Fibroblast of skin of left quadriceps (primary cell): ENCODE measurements around the gene ITIH2.
A peak's percentile ranks its signal among the peaks of the same experiment; 100 is the strongest.
"Not testable (repeated sequence)": the region's sequence is repeated elsewhere in the genome, so short reads cannot be mapped to it uniquely, and the experiment has no call there.

ENCODE experiments used
- DNase-seq, 2 experiments: peaks; one replicate each; pipeline ENCODE4 v3.0.0-alpha.2; 2013; ENCODE audit warnings: low read depth in 2 of 2

The ITIH2 gene

DNA sequence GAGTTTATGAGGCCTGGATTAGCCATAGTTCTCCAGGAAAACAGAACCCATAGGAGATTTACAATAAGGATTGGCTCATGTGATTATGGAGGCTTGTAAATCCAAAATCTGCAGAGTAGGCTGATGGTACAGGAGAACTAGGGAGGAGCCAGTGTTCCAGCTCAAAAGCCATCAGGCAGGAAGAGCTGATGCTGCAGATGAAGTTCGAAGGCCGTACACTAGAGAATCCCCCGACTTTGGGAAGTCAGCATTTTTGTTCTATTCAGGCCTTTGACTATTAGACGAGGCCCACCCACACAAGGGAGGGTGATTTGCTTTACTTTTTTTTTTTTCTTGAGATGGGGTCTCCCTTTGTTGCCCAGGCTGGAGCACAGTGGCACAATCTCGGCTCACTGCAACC, 47.1 kb downstream of the ITIH2 start:
- no peak for DNase-seq

DNA sequence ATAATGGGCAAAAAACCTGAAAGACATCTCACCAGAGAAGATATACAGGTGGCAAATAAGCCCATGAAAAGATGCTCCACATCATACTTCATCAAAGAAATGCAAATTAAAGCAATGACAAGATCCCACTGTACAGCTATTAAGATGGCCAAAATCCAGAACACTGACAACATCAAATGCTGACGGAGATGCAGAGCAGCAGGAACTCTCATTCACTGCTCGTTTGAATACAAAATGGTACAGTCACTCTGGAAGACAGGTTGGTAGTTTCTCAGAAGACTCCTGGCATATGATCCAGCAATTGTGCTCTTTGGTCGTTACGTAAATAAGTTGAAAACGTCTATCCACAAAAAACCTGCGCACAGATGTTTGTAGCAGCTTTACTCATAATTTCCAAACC, 49.1 kb downstream of the ITIH2 start:
- no peak for DNase-seq

DNA sequence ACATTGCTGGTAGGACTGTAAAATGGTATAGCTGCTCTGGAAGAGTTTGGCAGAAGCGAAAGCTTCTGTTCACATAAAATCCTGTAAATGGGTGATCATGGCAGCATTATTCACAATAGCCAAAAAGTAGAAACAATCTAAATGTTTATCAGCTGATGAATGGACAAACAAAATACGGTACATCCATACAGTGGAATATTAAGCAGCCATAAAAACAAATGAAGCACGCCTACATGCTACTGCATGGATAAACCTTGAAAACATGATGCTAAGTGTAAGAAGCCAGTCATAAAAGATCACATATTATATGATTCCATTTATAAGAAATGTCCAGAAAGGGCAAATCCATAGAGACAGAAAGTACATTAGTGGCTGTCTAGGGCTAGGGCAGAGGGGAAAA, 52.0 kb downstream of the ITIH2 start:
- DNase-seq: no peak

DNA sequence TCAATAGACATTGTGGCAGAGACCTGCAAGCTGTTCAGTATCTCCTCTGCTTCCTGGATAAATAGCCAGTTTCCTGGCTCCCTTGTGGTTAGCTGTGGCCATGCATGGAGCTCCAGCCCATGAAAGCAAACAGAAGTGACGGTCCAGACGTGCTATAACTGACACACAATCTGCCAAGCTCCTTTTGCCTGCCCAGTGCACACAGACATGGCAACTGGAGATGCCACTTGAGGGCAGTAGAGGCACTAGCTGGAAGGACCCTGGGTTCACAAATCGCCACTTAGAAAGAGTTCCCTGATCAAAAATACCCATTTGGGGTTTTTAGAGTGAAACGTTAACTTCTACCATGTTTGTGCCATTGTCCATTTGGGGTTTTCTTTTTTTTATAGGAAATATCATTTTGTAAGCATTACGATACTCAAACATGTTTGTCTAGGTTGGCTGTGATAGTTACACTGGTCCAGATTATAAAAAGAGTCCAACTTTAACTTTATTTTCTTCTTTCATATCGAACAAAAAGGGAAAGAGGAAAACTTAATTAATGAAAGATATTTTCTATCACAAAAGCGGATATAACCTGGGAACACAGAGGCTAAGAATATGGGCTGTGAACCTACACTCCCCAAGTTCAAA, 53.4 kb downstream of the ITIH2 start:
- DNase-seq: peak in 1 of 2 experiments; percentile 0

DNA sequence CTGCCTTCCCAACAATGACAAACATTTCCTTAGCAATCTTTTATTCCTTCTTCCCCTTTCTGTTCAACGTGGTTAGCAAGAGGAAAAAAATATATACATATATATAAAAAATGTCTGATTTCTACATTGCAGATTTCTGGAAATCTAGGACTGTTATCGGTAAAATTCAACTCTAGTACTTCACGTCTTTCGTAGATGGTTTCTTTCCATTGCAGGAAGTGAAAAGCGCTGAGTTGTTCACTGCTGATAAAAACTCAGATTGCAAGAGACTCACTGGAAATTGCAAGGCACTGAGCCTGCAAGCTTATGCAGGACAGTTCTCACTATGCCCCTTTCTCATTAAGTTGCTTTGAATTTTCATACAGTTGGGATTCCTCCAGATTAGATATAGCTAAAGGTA, 60.8 kb downstream of the ITIH2 start:
- DNase-seq: no peak

DNA sequence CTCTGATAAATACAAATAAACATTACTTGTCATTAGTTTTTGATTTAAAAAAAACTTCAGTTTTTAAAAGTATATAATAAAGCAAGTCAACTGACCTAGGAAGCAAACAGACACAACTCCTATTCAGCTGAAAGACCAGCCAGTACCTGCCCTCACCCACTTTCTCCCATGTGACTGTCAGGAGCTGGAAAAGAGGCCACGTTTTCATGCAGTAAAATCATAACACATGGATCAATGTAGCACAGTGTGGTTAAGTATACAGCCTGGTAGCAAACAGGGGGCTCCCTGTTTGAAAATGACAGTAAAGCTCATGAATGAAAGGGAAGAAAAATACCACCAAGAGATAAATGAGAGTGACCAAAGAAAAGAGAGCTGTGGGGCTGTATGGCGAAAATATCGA, 63.1 kb downstream of the ITIH2 start:
- DNase-seq: no peak

DNA sequence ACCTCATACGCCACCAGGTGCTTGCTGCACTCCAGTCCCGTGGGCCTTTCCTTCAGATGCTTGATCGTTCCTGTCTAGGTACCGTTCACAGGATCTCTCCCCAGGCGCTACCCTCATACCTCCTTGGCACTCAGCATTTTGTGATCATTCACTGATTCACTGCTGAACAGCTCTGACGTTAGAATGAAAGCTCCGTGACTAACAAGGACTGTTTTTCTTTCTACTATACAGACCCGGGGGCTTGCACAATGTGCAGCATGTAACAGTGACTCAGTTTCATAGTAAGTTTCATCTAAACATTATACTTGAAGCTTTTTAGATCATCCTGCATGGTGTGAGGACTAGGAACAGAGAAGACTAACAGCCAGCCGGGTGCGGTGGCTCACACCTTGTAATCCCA, 64.1 kb downstream of the ITIH2 start:
- DNase-seq: no peak

DNA sequence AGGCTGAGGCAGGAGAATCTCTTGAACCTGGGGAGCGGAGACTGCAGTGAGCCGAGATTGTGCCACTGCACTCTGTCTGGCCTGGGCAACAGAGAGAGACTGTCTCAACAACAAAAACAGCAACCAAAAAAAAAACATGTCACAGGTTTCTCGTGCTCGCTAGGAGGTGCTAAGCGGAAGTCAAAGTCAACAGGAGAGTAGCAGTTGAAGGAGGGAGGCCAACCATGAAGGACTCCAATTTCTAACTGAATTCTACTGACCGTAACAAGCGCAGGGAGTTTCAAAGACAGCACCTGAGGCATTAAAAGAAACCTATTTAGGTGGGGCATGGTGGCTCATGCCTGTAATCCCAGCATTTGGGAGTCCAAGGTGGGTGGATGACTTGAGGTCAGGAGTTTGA, 65.3 kb downstream of the ITIH2 start:
- no peak for DNase-seq

DNA sequence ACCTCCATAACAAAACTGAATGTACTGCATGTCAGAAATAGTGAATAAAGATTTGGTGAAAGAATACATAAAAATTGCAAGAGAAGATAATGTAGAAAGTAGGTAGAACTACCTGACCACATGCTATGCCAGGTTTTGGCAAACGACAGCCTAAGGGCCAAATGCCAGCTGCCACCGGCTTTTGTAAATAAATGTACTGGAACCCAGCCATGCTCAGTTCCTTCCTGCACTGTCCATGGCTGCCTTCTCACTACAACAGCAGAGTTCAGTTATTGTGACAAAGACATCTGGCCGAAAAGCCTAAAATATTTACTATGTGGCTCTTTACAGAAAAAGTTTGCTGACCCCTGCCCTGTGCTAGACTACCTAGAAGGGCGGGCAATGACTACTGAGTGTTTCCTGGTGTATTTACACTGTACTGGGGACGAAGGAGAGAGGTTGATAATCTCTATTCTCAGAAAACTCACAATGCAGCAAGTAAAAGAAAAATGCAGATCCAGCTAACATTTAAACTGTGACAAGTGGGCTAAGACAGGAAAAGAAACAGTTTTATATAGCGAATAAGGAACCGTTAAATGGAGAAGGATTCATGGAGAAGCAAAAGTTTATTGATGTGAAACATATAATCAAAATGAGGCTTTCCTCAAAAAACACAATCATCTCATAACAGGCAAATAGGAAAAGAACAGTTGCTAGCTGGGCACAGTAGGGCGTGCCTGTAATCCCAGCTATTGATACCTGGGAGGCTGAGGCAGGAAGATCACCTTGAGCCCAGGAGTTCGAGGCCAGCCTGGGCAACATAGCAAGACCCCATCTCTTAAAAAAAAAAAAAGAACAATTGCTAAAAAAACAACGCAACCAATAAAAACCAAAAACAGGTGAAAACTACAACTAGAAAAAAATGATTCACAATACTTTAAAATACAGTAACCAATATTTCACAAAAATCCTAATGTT, 71.0 kb downstream of the ITIH2 start:
- DNase-seq: no peak

DNA sequence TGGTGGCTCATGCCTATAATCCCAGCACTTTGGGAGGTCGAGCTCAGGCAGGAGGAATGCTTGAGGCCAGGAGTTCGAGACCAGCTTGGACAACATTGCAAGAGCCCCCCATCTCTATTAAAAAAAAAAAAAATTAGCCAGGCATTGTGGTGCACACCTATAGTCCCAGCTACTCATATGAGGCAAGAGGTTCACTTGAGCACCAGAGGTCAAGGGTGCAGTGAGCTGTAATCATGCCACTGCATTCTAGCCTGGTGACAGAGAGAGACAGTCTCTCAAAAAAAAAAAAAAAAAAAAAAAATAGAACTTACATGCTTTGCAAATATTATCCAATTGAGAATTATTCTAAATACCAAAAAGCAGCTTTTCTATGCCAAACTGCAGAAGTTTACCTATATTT, 73.7 kb downstream of the ITIH2 start:
- no peak for DNase-seq

DNA sequence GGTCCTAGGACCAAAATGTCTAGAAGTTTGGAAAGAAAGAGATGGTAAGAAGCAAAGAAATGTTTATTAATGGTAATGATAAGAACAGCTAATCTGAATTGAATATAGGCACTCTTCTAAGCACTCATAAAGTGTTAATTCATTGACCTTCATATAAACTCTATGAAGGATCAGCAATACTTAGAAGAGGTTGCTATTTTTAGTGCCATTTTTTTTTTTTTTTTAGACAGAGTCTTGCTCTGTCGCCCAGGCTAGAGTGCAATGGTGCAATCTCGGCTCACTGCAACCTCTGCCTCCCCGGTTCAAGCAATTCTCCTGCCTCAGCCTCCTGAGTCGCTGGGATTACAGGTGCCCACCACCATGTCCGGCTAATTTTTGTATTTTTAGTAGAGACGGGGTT, 79.1 kb downstream of the ITIH2 start:
- not testable (repeated sequence) for DNase-seq

DNA sequence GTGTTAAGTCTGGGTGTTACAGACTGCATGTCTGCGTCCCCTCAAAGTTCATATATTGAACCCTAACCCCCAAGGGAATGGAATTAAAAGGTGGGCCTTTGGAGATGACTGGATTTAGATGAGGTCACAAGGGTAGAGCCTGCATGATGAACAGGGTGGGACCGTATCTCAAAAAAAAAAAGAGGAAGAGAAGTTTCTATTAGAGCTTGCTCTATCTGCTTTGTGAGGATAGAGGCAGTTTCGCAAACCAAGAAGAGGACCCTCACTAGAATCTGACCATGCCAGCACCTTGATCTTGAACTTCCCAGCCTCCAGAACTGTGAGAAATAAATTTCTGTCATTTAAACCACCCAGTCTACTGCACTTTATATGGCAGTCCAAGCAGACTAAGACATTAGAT, 83.3 kb downstream of the ITIH2 start:
- no peak for DNase-seq

DNA sequence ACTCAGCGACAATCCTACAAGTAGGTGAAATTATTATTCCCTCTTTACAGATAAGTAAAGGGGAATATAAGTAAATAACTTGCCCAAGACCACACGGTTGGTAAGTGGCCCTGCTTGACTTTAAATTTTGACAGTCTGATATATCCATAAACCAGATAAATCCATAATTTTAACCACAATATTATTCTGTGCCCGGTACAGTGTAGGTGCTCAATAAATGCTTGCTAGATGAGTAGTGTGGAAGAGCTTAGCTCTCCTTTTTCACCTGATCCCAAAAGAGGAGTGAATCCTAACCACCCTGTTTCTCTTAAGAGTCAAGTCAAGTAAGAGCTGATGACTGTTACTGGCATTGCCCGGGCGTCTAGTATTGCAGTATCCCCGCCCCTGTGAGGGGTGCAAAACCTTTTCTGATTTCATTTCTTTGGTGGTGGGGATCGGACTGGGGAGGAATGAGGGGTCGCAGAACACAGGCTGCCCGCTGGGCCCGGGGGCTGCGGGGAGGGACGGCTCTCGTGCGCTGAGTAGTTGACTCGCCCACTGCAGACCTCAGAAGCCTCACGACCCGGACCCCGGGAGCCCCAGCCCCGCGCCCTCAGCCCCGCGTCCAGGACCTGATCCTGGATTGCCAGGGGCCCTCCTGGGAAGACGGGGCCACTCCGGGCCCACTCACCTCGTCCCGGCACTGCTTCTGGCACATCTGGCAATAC, 84.2 kb downstream of the ITIH2 start:
- no peak for DNase-seq

DNA sequence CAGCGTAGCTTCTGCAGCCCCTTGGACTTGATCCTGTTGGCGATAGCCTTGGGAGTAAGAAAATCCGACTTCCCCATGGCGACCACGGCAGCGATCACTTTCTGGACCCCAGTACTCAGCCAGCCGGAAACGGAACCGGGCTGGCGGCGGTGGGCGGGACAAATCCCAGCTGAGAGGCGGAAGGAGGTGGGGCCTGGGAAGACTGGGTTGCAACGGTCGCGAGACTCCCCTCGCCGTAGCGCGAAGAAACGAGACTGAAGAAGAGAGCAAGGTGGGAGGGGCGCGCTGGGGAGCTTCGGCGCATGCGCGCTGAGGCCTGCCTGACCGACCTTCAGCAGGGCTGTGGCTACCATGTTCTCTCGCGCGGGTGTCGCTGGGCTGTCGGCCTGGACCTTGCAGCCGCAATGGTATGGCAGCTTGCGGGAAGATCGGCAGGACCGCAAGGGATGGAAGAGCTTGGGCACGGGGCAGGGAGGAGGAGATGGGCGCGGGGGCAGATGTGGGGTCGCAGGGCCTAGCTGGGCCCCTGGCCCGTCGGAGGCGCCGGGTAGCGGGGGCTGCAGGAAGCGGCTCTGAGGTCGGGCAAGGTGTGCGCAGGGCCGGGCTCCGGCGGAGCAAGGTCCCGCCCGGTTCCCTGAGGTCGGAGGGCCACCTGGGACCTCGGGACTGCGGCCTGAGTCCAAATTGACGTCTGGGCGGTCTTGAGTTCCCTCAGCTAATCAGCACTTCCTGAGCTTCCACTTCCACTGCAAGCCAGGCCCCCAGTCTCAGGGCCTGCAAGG, 84.9 kb downstream of the ITIH2 start, which contains the start of the genes ATP5F1C and KIN:
ATP5F1C (plus strand) TSS at position 321 of the 782 bp plus-strand sequence; CDS start at position 352, 31 bp downstream.
KIN (minus strand) TSS at position 137 of the 782 bp plus-strand sequence; CDS start at position 77, 60 bp downstream.
- peak; percentile 93 for DNase-seq

DNA sequence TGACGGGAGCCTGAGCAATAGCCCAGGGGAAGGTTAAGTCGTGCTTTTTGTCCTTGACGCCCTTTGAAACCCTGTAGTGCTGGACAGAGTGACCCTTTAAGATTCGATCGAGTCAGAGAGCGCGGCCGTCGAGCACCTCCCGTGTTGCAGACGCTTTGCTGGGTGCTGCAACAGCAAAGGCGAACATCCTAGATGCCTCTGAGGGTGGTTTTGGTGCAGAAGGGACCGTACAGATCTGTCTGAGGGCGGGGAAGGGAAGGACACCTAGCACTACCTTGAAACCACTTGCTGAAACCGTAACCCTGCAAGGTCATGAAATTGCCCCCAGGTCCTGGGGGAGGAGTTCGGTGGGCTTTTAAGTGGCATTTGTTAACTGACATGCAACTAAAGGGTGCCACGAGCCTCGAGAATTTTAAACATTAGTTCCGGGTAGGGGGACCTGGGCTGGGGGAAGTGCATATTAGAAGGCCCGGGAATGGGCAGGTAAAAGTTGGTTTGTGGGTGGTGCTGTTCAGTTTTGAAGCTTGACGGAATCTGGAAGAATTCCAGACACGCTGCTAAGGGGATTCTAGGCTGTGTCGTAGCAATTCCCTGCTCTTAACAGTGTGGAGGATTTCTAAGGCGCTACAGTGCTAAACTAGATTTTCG, 85.6 kb downstream of the ITIH2 start:
- DNase-seq: no peak

DNA sequence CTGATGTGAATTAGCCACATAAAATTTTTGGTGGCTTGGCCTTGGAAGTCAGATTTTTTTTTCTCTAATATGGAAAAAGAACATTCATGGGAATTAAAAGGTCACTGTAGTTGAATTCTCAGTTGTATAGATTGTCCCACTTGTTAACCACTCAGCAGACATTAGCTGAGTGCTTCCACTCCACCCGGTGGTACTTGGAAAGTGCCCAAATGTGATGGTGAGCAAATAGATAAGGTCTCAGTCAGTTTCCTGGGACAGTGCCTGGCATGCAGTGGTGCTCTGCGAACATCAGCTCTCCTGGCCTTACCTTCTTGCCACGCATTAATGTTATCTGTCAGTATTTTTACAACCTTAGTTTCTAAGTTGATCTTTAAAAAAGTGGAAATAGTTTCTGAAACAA, 86.3 kb downstream of the ITIH2 start:
- no peak for DNase-seq

DNA sequence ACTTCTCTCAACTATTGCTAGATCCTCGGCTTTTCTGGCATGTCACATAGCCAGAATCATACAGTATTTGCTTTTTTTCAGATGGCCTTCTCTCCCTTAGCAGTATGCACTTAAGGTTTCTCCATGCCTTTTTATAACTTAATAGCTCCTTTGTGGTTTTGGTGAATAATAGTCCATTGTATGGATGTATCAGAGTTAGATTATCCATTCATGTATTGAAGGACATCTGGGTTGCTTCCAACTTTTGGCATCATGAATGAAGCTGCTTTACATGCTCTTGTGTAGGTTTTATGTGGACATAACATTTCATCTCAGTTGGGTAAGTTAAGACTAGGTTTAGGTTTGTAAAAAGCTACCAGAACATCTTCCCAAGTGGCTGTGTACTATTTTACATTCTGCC, 89.4 kb downstream of the ITIH2 start:
- DNase-seq: no peak

DNA sequence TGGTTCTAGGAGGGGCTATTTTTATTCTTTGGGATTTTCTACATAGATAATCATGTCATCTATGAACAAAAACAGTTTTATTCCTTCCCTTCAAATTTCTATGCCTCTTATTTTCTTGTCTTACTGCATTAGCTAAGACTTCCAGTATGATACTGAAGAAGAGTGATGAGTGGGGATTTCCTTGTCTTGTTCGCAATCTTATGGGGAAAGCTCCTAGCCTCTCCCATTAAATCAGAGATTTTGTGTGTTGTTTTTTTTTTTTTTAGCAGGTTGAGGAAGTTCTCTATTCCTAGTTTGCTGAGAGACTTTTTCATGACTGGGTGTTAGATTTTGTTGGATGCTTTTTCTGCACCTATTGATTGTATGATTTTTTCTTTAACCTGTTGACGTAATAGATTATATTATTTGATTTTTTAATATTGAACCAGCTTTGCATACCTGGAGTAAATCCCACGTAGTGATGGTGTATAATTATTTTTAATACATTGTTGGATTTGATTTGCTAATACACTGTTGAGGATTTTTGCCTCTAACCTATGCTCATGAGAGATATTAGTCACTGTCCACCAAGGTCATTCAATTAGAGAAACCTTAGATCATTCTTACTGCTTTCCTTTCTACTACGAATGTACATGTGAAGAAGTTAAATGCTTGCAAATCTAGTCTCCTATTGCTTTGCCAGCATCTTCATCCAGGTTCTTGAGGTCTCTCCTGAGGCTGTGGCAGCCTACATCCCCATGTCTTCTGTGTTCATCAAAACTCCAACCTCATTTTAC, 91.3 kb downstream of the ITIH2 start:
- DNase-seq: no peak

DNA sequence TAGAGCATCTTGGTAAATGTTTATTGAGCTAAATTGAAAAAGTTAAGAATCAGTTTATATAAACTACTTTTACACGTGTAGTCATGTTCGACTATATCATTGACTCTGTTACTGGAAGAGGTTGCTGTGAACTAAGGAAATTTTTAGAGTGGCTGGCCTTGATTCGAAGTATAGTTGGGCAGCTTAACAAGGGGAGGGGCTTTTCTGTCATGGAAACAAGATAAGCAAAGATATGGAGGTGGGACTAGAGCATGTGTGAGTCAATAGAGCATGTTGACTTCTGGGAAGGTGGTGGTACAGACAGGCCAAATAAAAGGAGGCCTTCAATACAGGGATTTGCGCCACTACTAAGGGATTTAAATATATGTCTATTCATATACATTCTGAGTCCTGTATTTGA, 92.5 kb downstream of the ITIH2 start:
- no peak for DNase-seq

DNA sequence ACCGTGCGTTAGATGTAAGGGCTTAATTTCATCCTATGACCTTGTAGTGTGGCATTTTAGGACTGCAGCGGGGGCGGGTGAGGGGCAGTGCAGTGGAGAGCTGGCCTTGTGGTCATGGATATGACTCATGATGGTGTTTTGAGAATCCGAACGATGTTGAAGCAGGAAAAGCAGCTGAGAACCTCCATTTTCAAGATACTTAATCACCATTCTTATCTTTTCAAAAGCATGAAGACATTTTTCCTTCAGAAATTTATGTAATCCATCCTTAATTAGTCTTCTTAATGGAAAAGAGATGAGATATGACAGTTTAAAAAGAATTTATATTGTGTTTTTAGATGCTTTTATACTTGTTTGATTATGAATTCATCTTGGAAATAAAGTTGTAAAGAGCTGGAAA, 94.5 kb downstream of the ITIH2 start:
- DNase-seq: peak; percentile 62 to 67
